Measurements from ENCODE around the gene CPSF6.

- TF ChIP-seq, protein P1, sequence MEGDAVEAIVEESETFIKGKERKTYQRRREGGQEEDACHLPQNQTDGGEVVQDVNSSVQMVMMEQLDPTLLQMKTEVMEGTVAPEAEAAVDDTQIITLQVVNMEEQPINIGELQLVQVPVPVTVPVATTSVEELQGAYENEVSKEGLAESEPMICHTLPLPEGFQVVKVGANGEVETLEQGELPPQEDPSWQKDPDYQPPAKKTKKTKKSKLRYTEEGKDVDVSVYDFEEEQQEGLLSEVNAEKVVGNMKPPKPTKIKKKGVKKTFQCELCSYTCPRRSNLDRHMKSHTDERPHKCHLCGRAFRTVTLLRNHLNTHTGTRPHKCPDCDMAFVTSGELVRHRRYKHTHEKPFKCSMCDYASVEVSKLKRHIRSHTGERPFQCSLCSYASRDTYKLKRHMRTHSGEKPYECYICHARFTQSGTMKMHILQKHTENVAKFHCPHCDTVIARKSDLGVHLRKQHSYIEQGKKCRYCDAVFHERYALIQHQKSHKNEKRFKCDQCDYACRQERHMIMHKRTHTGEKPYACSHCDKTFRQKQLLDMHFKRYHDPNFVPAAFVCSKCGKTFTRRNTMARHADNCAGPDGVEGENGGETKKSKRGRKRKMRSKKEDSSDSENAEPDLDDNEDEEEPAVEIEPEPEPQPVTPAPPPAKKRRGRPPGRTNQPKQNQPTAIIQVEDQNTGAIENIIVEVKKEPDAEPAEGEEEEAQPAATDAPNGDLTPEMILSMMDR (conservative IDR thresholded peaks at IDR 0.05; ENCODE audit: low read length) = no peak
- TF ChIP-seq EZH2phosphoT487 (IDR thresholded peaks at IDR 0.05; ENCODE audit: borderline replicate concordance) = no peak
Measured at GRCh38 chr12:69274861-69275260, 35.5 kb downstream of the CPSF6 start.

Data from Loucy (cell line).